GM11168 (cell line): Measurements from ENCODE around the gene NACC2.

Experiments
- in situ Hi-C: fragments of 300-500 bp; cut with MboI; formaldehyde crosslinking; loops from one replicate; pipeline ENCODE4 v1.12.0; 2022; ENCODE audit warnings: low sequenced_read_pairs; ENCODE audit not compliant: unreplicated experiment

NACC2 gene

GRCh38 chr9:135987838-135988404 lies 107.2 kb downstream of the NACC2 start:
- in situ Hi-C loops = no loop called here

DNA sequence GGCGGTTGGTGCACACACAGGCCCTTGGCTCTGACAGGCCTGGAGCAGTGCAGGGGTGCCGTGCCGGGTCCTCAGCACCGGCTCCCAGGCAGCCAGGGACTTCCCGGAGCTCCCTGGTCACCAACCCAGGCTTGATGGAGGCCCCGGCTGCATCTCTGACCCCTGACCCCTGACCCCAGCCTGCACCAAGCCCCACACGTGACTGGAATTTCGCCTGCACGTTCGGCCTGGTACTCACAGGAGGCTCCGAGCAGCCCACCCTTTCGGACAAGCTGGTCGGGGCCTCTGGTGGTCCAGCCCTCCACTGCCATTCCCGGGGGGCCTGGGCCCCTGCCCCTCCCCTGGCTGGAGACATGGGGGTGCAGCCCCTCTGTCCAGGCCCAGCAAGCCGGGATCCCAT lies 108.5 kb downstream of the NACC2 start:
- in situ Hi-C loops = no loop called here

DNA sequence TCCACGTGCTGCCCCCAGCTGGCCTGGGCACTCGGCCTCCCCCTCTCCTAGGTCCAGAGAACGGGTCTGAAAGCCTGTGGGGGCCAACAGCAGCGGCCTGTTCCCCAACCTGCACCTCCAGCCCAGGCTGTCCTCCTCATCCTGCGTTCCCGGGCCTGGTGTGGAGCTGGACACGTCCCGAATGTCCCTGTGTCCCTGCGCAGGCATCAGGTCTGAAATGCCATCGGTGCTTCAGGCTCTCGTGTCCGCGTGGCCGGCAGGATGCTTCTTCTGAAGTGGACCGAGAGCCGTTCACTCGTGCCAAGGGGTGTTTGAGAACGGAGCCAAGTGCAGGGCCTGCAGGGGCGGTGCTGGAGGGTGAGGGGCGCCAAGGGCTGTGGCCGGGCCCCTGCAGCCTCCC lies 109.2 kb downstream of the NACC2 start:
- in situ Hi-C loops = no loop called here

DNA sequence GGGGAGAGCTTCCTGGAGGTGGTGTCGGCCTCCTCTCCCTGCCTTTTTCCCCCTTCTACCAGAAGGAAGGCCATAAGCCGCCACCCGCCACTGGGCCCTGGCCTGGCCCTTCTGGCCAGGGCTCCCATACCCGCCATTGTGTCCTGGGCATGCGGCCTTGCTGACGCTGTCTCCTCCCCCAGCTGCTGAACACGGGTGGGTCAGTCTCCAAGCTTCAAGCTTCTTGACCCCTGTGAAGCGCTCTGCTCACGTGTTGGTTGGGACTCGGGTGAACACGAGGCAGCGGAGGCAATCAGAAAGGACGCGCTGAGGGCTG lies 109.7 kb downstream of the NACC2 start:
- in situ Hi-C loops = no loop called here

DNA sequence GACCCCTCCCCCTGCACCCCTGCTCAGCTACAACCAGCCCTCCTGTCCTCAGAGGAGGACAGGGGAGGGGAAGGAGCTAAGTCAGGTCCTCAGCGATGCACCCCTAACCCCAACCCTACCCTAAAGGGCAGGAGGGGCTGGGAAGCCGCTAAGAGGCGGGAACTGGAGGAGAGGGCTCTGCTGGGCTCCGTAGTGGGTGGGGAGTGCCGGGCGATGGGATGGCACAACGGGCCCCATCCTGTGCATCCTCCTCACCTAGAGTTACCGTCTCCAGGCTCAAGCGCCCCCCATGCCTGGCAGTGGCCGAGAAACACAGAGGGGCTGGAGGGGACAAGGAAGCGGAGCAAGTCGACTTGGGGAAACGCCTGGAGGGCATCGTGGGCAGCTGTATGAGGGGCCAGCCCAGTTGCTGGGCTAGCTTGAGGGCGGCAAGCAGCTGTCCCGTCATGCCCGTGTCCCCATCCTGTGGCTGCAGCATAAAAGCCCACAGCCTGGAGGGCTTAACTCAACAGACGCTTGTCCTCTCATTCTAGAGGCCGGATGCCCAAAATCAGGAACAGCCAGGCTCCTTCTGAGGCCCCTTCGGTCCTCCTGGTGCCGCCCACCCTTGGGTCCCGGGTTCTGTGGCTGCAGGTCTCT lies 110.9 kb downstream of the NACC2 start:
- in situ Hi-C loops = no loop called here

GRCh38 chr9:135983208-135984071 lies 111.6 kb downstream of the NACC2 start:
- in situ Hi-C loops = no loop called here

DNA sequence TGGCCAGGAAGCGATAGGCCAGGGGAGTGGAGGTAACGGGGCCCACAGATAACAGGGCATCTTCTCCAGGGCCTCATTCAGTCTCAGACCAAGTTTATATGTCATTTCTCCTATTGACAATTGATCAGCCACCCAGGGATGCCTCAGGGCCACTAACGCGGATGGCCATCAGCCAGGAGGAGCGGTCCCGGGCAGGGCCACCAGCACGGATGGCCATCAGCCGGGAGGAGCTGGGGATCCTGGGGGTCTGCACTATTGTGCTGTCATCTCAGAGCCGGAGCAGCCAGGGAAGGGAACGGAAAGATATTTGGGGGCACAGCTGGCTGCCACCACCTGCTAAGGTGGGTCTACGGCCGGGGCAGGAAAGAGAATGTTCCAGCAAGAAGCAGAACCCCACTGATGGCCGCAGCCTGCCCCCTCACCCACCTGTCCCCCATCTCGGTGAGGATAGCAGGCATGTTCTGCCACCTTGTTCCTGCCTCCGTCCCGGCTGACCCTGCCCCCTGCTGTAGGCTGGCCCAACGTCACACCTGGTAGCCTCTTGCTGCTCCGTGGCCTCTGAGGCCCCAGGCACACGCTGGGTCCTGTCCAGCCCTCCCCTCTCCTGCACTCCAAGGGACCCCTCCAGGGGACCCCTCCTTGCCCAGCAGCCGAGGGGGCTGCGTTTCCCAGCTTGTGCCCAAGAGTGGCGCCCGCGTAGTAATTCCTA lies 112.4 kb downstream of the NACC2 start:
- in situ Hi-C loops = no loop called here

DNA sequence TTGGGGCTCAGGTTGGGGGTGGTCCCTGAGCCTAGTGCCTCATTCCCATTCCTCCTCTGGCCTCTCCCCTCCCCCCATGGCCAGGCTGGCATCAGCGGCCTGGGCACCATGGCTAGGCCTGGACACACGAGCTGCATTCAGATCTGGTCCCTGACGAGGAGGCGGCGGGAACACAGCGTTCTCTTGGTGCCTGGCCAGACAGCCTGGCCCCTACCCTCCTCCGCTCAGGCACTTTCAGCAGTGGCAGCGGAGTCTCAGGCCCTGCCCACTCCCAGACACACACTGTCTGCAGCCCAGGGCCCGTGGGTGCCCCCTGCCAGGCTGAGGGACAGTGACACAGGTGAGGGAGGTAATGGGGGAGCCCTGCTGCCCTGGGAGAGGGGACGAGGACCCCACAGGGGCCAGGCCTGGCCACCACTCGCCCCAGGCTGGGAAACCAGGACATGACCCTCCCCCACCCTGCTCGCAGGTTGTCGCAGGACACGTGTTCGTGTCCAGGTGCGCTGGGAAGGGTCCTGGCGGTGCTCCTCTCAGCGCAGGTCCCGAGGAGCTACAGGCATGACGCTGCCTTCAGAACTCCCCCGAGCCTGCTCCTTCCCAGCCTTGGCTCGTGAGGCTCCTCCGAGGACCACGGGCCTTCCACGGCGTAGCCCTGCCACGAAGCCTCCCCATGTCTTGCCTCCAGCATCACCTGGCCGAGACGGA lies 114.0 kb downstream of the NACC2 start:
- in situ Hi-C loops = no loop called here

GRCh38 chr9:135979547-135980166 lies 115.4 kb downstream of the NACC2 start:
- in situ Hi-C loops = no loop called here

GRCh38 chr9:135978642-135979546 lies 116.2 kb downstream of the NACC2 start:
- in situ Hi-C loops = no loop called here

DNA sequence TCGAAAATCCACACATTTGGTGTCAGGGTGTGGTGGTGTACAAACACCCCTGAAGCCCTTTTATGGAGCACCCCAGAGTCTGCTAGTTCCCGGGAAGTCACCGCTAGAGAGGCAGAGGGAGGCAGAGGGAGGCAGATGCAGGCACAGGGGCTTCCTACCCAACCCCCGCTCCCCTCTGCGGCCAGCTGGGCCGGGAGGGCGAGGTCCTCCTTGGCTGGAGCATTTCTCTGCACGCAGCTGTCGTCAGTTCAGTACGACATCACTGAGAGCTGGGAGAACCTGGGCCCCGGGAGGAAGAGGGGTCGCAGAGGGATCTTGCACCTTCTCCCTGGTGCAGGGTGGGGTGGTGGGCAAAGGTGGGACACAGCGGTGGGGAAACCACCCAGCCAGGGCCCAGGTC lies 118.1 kb downstream of the NACC2 start:
- in situ Hi-C loops = no loop called here

DNA sequence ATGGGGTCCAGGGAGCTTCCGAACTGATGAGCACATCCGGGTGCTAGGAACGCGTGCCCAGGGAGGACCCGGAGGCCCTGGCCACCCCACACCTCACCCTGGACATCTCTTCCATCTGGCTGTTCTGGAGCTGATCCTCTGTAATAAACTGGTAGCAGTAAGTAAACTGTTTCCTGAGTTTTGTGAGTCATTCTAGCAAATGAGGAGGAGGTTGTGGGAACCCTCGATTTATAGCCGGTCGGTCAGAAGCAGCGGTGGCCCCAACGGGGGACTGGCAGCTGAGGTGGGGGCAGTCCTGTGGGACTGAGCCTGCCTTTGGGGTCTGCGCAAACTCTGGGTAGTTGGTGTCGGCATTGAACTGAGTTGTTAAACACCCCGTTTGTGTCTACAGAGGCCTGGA lies 118.6 kb downstream of the NACC2 start:
- in situ Hi-C loops = no loop called here

- in situ Hi-C loops = no loop called here
Measured at GRCh38 chr9:135975834-135976233, 119.3 kb downstream of the NACC2 start.

DNA sequence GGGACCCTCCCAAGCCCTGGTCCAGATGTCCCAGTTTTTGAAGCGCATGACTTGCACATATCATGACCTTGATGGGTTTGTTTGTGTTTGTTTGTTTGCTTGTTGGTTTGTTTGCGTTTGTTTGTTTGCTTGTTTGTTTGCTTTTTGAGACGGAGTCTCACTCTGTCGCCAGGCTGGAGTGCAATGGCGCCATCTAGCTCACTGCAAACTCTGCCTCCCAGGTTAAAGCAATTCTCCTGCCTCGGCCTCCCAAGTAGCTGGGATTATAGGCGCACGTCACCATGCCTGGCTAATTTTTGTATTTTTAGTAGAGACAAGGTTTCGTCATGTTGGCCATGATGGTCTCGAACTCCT lies 120.9 kb downstream of the NACC2 start:
- in situ Hi-C loops = no loop called here

- in situ Hi-C loops = no loop called here
Measured at GRCh38 chr9:135973277-135974219, 121.5 kb downstream of the NACC2 start.

DNA sequence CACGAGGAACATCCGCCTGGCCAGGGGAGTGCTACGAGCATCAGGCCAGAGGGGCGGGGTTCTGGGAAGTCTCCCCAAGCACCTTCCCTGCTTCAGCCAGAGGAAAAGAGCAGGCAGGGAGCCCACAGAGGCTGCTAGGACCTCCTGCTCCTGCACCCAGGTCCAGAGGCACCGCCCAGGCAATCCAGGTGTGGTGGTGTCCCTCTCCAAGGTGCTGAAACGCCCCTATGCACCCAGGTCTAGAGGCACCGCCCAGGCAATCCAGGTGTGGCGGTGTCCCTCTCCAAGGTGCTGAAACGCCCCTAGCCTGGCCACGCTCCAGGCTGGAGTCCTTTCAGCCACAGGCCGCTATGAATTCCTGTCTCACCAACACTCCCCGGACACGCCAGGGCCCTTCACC lies 123.2 kb downstream of the NACC2 start:
- in situ Hi-C loops = no loop called here

DNA sequence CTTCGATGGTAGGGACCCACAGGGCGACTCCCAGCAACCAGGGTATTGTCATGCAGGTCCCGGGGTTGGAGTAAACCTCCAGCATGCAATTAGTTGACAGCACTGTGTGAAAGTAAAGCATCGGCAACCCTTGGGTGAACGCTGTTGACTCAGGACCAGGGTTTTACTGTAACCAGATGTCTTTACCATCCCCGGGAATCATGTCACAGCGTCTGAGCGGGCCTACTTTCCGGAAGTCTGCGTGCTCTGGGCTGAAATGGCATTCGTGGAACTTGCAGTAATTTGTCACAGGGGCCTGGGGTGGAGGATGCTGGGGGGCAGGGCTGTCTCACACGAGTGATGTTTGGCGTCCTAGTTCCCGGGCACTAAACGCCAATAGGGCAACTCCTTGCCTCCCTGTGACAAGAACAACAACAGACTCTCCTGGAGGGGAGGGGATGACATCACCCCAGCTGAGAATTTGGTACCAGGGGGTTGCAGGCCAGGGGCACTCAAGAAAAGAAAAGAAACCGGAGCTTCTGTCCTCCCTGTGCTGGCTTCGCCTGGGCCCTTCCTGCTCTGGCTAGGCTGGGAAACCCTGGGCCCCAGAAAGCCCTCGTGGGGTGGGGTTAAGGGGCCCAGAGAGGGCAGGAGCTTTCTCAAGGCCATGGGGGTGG lies 123.8 kb downstream of the NACC2 start:
- in situ Hi-C loops = no loop called here
